ENCODE measurements around the gene KIAA1671.
"Not testable (repeated sequence)": the region's sequence is repeated elsewhere in the genome, so short reads cannot be mapped to it uniquely, and the experiment has no call there.

The KIAA1671 gene

DNA sequence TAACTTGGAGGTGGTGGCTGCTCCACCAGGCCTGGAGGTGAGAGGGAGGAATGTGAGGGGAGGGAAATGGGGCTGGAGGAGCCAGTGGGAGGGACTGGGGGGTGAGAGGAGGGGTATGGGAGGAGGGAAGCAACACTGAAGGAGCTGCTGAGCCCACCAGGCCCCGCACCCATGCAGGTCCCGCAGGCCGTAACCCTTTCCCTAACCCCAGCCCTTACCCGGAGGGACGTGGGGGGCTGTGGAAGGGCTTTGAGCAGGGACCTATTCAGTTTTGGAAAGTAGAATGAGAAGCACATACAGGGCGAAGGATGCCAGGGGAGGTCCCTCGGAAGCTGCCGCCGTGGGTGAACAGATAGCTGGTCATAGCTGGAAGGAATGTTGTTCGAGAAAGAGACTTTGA is 213.3 kb downstream of the KIAA1671 start:
- H3K27me3 Mint-ChIP-seq = peaks cover 30% of the 10 kb centered on the region

GRCh38 chr22:25166266-25167040 is 213.9 kb downstream of the KIAA1671 start:
- no peak overlapping the region for H3K27ac Mint-ChIP-seq
- H3K9me3 Mint-ChIP-seq = no peaks in the 10 kb centered on the region
- H3K4me3 Mint-ChIP-seq = no peak overlapping the region
- H3K4me1 Mint-ChIP-seq = no peaks in the 10 kb centered on the region
- H3K27me3 Mint-ChIP-seq = peaks cover 24% of the 10 kb centered on the region
- ATAC-seq = no peak
- H3K36me3 Mint-ChIP-seq = no peaks in the 10 kb centered on the region

More for the DNA sequence above, 213.3 kb downstream of the KIAA1671 start:
- ATAC-seq = no peak
- no peaks in the 10 kb centered on the region for H3K36me3 Mint-ChIP-seq
- H3K4me3 Mint-ChIP-seq = no peak overlapping the region
- H3K9me3 Mint-ChIP-seq = no peaks in the 10 kb centered on the region
- H3K4me1 Mint-ChIP-seq = no peaks in the 10 kb centered on the region
- no peak overlapping the region for H3K27ac Mint-ChIP-seq

GRCh38 chr22:25167082-25167481 is 214.6 kb downstream of the KIAA1671 start:
- no peak overlapping the region for H3K27ac Mint-ChIP-seq
- ATAC-seq = no peak
- H3K27me3 Mint-ChIP-seq = peaks cover 24% of the 10 kb centered on the region
- H3K4me3 Mint-ChIP-seq = no peak overlapping the region
- H3K4me1 Mint-ChIP-seq = no peaks in the 10 kb centered on the region
- no peaks in the 10 kb centered on the region for H3K9me3 Mint-ChIP-seq
- no peaks in the 10 kb centered on the region for H3K36me3 Mint-ChIP-seq

- peaks cover 24% of the 10 kb centered on the region for H3K27me3 Mint-ChIP-seq
- no peaks in the 10 kb centered on the region for H3K4me1 Mint-ChIP-seq
- no peaks in the 10 kb centered on the region for H3K9me3 Mint-ChIP-seq
- H3K36me3 Mint-ChIP-seq = no peaks in the 10 kb centered on the region
- ATAC-seq = no peak
- H3K27ac Mint-ChIP-seq = no peak overlapping the region
- no peak overlapping the region for H3K4me3 Mint-ChIP-seq
Measured at GRCh38 chr22:25167834-25168601, 215.5 kb downstream of the KIAA1671 start.

- no peak overlapping the region for H3K27ac Mint-ChIP-seq
- no peaks in the 10 kb centered on the region for H3K36me3 Mint-ChIP-seq
- no peak for ATAC-seq
- no peaks in the 10 kb centered on the region for H3K4me1 Mint-ChIP-seq
- no peak overlapping the region for H3K4me3 Mint-ChIP-seq
- H3K27me3 Mint-ChIP-seq = peaks cover 24% of the 10 kb centered on the region
- no peaks in the 10 kb centered on the region for H3K9me3 Mint-ChIP-seq
Measured at GRCh38 chr22:25169278-25170031, 216.9 kb downstream of the KIAA1671 start.

- Mint-ChIP-seq H3K36me3 (no peaks in the 10 kb centered on the region), H3K27ac (no peak overlapping the region), H3K27me3 (peaks cover 20% of the 10 kb centered on the region), H3K9me3 (no peaks in the 10 kb centered on the region), H3K4me1 (no peaks in the 10 kb centered on the region), H3K4me3 (no peak overlapping the region)
- no peak for ATAC-seq
Measured at GRCh38 chr22:25170426-25170980, 218.0 kb downstream of the KIAA1671 start.

DNA sequence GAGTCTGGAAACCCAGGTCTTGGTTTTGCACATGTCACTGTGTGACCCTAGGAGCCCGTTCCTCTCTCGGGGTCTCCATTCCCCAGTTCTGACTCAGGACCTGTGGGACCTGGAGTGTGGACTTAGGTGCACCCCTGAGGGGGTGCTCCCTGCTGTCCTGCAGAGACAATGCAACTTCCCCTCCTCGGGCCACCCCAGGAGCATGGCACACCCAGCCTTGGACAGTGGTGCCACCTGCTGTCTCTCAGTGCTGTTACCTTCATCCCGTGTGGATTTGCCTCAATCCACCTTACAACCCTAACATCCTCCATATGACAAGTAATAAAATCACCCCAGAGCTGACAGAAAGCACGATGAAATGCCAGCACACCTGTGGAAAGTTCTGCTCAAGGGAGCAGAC is 219.6 kb downstream of the KIAA1671 start:
- Mint-ChIP-seq H3K4me3 (no peak overlapping the region), H3K27me3 (peaks cover 8% of the 10 kb centered on the region), H3K36me3 (no peaks in the 10 kb centered on the region), H3K9me3 (no peaks in the 10 kb centered on the region), H3K4me1 (no peaks in the 10 kb centered on the region), H3K27ac (no peak overlapping the region)
- ATAC-seq = peak; percentile 50

DNA sequence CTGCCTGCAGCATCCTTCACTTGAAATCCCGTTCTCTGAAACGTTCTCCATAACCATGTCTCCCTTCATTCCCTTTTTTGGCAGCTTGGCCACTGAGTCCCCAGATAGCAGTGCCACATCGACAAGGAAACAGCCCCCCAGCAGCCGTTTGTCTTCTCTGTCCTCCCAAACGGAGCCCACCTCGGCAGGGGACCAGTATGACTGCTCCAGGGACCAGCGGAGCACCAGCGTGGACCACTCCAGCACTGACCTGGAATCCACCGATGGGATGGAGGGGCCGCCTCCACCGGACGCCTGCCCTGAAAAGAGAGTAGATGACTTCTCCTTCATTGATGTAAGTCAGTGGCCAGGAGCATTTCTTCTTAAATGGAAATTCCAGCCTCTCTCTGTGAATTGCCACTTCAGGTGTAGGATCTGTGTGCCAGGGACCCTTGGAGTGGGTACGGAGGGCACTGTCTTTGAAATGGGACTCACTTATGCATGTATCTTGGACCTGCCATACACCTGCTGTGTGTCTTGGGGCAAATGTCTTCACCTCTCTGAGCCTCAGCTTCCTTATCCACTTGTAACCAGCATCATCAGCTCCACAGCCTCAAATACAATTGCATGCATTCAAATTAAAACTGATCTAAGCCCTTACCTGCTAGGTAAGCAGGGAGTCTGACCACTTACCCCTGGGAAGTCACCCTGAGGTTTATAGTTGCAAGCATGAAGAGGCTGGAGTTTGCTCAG is 221.8 kb downstream of the KIAA1671 start:
- ATAC-seq = no peak
- Mint-ChIP-seq H3K36me3 (no peaks in the 10 kb centered on the region), H3K4me1 (no peaks in the 10 kb centered on the region), H3K27ac (no peak overlapping the region), H3K27me3 (peaks cover 8% of the 10 kb centered on the region), H3K9me3 (peaks cover 1% of the 10 kb centered on the region), H3K4me3 (no peak overlapping the region)

GRCh38 chr22:25174888-25175411 is 222.4 kb downstream of the KIAA1671 start:
- Mint-ChIP-seq H3K4me3 (no peak overlapping the region), H3K36me3 (no peaks in the 10 kb centered on the region), H3K4me1 (no peaks in the 10 kb centered on the region), H3K27ac (no peak overlapping the region), H3K27me3 (peaks cover 8% of the 10 kb centered on the region), H3K9me3 (peaks cover 6% of the 10 kb centered on the region)
- no peak for ATAC-seq

DNA sequence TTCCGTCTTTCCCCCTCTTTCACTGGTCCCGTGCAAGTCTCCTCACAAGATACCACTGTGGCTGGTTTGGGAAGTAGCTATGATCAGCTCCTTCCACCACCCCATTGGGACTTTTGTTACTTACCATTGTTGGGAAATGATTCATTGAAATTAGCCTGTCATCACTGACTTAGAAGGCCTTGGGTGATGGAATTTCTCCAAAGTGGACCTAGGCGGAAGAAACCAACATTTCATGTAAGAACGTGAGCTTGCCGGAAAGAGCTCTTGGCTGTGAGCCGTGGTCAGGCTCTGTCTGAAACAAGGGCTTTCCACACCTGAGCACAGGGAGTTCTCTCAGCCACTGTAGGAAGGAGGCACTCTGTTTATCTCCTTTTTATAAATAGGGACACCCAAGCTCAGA is 223.7 kb downstream of the KIAA1671 start:
- no peak overlapping the region for H3K4me3 Mint-ChIP-seq
- ATAC-seq = no peak
- no peaks in the 10 kb centered on the region for H3K4me1 Mint-ChIP-seq
- no peaks in the 10 kb centered on the region for H3K36me3 Mint-ChIP-seq
- H3K9me3 Mint-ChIP-seq = peaks cover 7% of the 10 kb centered on the region
- H3K27me3 Mint-ChIP-seq = no peaks in the 10 kb centered on the region
- no peak overlapping the region for H3K27ac Mint-ChIP-seq

- Mint-ChIP-seq H3K27me3 (no peaks in the 10 kb centered on the region), H3K4me1 (no peaks in the 10 kb centered on the region), H3K27ac (no peak overlapping the region), H3K4me3 (no peak overlapping the region), H3K9me3 (peaks cover 7% of the 10 kb centered on the region), H3K36me3 (no peaks in the 10 kb centered on the region)
- no peak for ATAC-seq
Measured at GRCh38 chr22:25176799-25177198, 224.3 kb downstream of the KIAA1671 start.

- peaks cover 9% of the 10 kb centered on the region for H3K9me3 Mint-ChIP-seq
- no peak overlapping the region for H3K27ac Mint-ChIP-seq
- no peak for ATAC-seq
- peaks cover 4% of the 10 kb centered on the region for H3K27me3 Mint-ChIP-seq
- H3K4me3 Mint-ChIP-seq = no peak overlapping the region
- H3K4me1 Mint-ChIP-seq = no peaks in the 10 kb centered on the region
- H3K36me3 Mint-ChIP-seq = no peaks in the 10 kb centered on the region
Measured at GRCh38 chr22:25177226-25177625, 224.7 kb downstream of the KIAA1671 start.

GRCh38 chr22:25177895-25178294 is 225.4 kb downstream of the KIAA1671 start:
- H3K4me3 Mint-ChIP-seq = no peak overlapping the region
- no peaks in the 10 kb centered on the region for H3K4me1 Mint-ChIP-seq
- ATAC-seq = no peak
- peaks cover 9% of the 10 kb centered on the region for H3K27me3 Mint-ChIP-seq
- peaks cover 11% of the 10 kb centered on the region for H3K9me3 Mint-ChIP-seq
- H3K27ac Mint-ChIP-seq = no peak overlapping the region
- H3K36me3 Mint-ChIP-seq = no peaks in the 10 kb centered on the region

- not testable (repeated sequence) for H3K27me3 Mint-ChIP-seq, H3K4me1 Mint-ChIP-seq, H3K27ac Mint-ChIP-seq, H3K36me3 Mint-ChIP-seq
- Mint-ChIP-seq H3K9me3 (peaks cover 11% of the 10 kb centered on the region), H3K4me3 (peak overlapping the region; percentile 56)
- ATAC-seq = peak; percentile 65
Measured at GRCh38 chr22:25178348-25178747, 225.8 kb downstream of the KIAA1671 start.

Data from stimulated activated memory B cell treated with anti-CD40 and anti-IgM and Interleukin-4, amounts not matched to agents 10 μg/mL and 1 μg/mL and 100 μg/mL, for 72 hours (primary cell).